ENCODE results near the gene PPHLN1.
"Not testable (repeated sequence)": the region's sequence is repeated elsewhere in the genome, so short reads cannot be mapped to it uniquely, and the experiment has no call there.

PPHLN1 gene

DNA sequence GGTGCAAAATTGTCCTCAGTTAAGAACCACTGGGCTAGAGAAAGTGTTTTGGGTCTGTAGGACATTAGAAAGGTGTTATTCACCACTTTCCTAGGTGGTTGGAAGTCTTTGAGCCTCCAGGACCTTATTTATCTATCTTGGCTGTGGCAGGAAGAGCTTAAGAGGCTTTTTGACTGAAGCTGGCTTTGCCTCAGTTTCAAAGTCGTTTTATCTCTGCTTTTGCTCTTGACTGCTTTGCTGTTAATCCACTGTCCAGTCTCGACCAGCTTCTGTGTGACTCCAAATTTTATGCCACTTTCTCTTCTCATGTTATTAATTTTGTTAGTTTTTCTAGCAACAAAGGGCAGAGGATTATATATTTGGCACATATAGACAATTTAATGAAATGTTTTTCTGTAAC, 60.3 kb downstream of the PPHLN1 start:
- ATAC-seq (ENCODE audit: insufficient read depth, low read depth) (no peak), DNase-seq (no peak)
- H3K36me3 ChIP-seq (ENCODE audit: insufficient read depth, low read length): peaks cover 49% of the 10 kb centered on the region; the same call in 1 of the 2 replicates
- no peak overlapping the region for H3K4me2 ChIP-seq (ENCODE audit: insufficient read depth, low read length)
- H3K9ac ChIP-seq (ENCODE audit: low read depth, low read length): no peak overlapping the region
- no peaks in the 10 kb centered on the region for H3K79me2 ChIP-seq (ENCODE audit: insufficient read depth, low read length)
- no peaks in the 10 kb centered on the region for H3K27me3 ChIP-seq (ENCODE audit: insufficient read depth, low read length, poor library complexity)
- no peak overlapping the region for H3K4me3 ChIP-seq (ENCODE audit: low read depth in 1 of 2, low read length in 2 of 2)
- H3K9me3 ChIP-seq (ENCODE audit: insufficient read depth, low read length, severe bottlenecking): no peaks in the 10 kb centered on the region
- TF ChIP-seq EZH2 (IDR thresholded peaks at IDR 0.05; ENCODE audit: borderline replicate concordance, low read depth, low read length, severe bottlenecking): no peak
- TF ChIP-seq, protein P1, sequence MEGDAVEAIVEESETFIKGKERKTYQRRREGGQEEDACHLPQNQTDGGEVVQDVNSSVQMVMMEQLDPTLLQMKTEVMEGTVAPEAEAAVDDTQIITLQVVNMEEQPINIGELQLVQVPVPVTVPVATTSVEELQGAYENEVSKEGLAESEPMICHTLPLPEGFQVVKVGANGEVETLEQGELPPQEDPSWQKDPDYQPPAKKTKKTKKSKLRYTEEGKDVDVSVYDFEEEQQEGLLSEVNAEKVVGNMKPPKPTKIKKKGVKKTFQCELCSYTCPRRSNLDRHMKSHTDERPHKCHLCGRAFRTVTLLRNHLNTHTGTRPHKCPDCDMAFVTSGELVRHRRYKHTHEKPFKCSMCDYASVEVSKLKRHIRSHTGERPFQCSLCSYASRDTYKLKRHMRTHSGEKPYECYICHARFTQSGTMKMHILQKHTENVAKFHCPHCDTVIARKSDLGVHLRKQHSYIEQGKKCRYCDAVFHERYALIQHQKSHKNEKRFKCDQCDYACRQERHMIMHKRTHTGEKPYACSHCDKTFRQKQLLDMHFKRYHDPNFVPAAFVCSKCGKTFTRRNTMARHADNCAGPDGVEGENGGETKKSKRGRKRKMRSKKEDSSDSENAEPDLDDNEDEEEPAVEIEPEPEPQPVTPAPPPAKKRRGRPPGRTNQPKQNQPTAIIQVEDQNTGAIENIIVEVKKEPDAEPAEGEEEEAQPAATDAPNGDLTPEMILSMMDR (IDR thresholded peaks at IDR 0.05; ENCODE audit: borderline replicate concordance, extremely low read depth, low read length, poor library complexity, severe bottlenecking): no peak
- no peaks in the 10 kb centered on the region for H3K4me1 ChIP-seq (ENCODE audit: insufficient read depth, low read length)
- no peak overlapping the region for H3K27ac ChIP-seq (ENCODE audit: low read length)
- H4K20me1 ChIP-seq (ENCODE audit: insufficient read depth, low read length): no peaks in the 10 kb centered on the region
- no peak overlapping the region for H2AFZ ChIP-seq (ENCODE audit: low read depth, low read length)

DNA sequence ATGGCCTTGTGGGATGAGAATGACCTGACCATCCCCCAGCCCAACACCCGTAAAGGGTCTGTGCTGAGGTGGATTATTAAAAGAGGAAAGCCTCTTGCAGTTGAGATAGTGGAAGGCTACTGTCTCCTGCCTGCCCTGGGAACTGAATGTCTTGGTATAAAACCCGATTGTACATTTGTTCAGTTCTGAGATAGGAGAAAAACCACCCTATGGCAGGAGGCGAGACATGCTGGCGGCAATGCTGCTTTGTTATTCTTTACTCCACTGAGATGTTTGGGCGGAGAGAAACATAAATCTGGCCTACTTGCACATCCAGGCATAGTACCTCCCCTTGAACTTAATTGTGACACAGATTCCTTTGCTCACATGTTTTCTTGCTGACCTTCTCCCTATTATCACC, 62.1 kb downstream of the PPHLN1 start:
- not testable (repeated sequence) for H3K79me2 ChIP-seq (ENCODE audit: insufficient read depth, low read length); H4K20me1 ChIP-seq (ENCODE audit: insufficient read depth, low read length); H3K4me1 ChIP-seq (ENCODE audit: insufficient read depth, low read length); H3K9me3 ChIP-seq (ENCODE audit: insufficient read depth, low read length, severe bottlenecking); H3K9ac ChIP-seq (ENCODE audit: low read depth, low read length); H3K4me3 ChIP-seq (ENCODE audit: low read depth in 1 of 2, low read length in 2 of 2); H3K27ac ChIP-seq (ENCODE audit: low read length); ATAC-seq (ENCODE audit: insufficient read depth, low read depth); DNase-seq; H2AFZ ChIP-seq (ENCODE audit: low read depth, low read length); H3K4me2 ChIP-seq (ENCODE audit: insufficient read depth, low read length); H3K27me3 ChIP-seq (ENCODE audit: insufficient read depth, low read length, poor library complexity)
- H3K36me3 ChIP-seq (ENCODE audit: insufficient read depth, low read length): peaks cover 49% of the 10 kb centered on the region; the same call in 1 of the 2 replicates

DNA sequence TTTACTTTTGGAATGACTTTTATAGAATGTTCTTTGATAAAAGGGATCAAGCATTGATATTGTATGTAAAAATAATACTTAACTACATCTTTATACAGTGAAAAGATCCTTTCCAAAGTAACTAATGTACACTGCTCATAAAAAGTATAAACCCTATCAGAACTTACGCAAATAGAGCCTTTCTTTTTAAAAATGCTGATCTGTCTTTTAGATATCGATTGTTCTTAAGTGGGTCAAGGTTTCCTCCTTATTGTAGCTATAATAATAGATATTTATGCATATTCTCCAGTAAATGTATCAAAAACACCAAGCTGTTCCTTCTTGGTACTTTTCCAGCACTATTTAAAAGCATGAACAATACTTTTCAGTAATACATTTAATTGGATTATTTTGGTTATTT, 68.5 kb downstream of the PPHLN1 start:
- TF ChIP-seq, protein P1 (IDR thresholded peaks at IDR 0.05; ENCODE audit: borderline replicate concordance, extremely low read depth, low read length, poor library complexity, severe bottlenecking): no peak
- TF ChIP-seq EZH2 (IDR thresholded peaks at IDR 0.05; ENCODE audit: borderline replicate concordance, low read depth, low read length, severe bottlenecking): no peak
- H3K4me2 ChIP-seq (ENCODE audit: insufficient read depth, low read length): no peak overlapping the region
- no peaks in the 10 kb centered on the region for H4K20me1 ChIP-seq (ENCODE audit: insufficient read depth, low read length)
- H3K79me2 ChIP-seq (ENCODE audit: insufficient read depth, low read length): no peaks in the 10 kb centered on the region
- no peak overlapping the region for H3K4me3 ChIP-seq (ENCODE audit: low read depth in 1 of 2, low read length in 2 of 2)
- no peak overlapping the region for H3K9ac ChIP-seq (ENCODE audit: low read depth, low read length)
- H2AFZ ChIP-seq (ENCODE audit: low read depth, low read length): no peak overlapping the region
- no peaks in the 10 kb centered on the region for H3K27me3 ChIP-seq (ENCODE audit: insufficient read depth, low read length, poor library complexity)
- no peak for ATAC-seq (ENCODE audit: insufficient read depth, low read depth)
- no peaks in the 10 kb centered on the region for H3K9me3 ChIP-seq (ENCODE audit: insufficient read depth, low read length, severe bottlenecking)
- no peak overlapping the region for H3K27ac ChIP-seq (ENCODE audit: low read length)
- peaks cover 41% of the 10 kb centered on the region; the same call in 1 of the 2 replicates for H3K36me3 ChIP-seq (ENCODE audit: insufficient read depth, low read length)
- DNase-seq: no peak
- H3K4me1 ChIP-seq (ENCODE audit: insufficient read depth, low read length): no peaks in the 10 kb centered on the region

DNA sequence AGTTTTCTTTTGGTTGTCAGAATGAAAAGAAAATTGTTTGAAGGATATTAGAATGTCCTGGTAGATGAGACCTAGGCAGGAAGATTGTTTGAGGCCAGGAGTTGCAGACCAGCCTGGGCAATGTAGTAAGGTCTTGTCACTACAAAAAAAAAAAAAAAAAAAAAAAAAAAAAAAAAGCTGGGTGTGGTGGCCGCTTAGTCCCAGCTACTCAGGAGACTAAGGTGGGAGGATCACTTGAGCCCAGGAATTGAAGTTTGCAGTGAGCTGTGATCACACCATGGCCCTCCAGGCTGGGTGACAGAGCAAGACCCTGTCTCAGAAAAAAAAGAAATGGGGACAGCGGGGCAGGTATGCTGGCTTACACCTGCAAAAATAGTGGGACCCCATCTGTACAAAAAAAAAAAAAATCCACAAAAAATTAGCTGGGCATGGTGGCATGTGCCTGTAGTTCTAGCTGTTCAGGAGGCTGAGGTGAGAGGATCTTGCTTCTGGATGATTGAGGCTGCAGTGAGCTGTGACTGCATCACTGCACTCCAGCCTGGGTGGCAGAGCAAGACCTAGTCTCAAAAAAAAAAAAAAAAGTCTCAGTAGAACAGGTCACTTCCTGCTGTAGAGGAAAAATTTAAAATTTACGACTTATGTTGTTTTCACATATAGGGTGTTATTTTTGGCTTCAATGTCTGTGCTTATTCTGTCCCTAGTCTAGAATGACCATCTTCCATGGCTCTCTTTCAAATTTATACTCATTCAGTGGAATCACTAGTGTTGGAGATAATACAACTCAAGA, 70.7 kb downstream of the PPHLN1 start:
- DNase-seq (no peak), ATAC-seq (ENCODE audit: insufficient read depth, low read depth) (no peak; the same call in 2 of the 3 replicates)
- H3K4me2 ChIP-seq (ENCODE audit: insufficient read depth, low read length): no peak overlapping the region
- H2AFZ ChIP-seq (ENCODE audit: low read depth, low read length): no peak overlapping the region
- TF ChIP-seq, protein P1 (IDR thresholded peaks at IDR 0.05; ENCODE audit: borderline replicate concordance, extremely low read depth, low read length, poor library complexity, severe bottlenecking): no peak
- TF ChIP-seq EZH2 (IDR thresholded peaks at IDR 0.05; ENCODE audit: borderline replicate concordance, low read depth, low read length, severe bottlenecking): no peak
- no peak overlapping the region for H3K4me3 ChIP-seq (ENCODE audit: low read depth in 1 of 2, low read length in 2 of 2)
- no peak overlapping the region for H3K27ac ChIP-seq (ENCODE audit: low read length)
- no peaks in the 10 kb centered on the region for H3K27me3 ChIP-seq (ENCODE audit: insufficient read depth, low read length, poor library complexity)
- H3K9ac ChIP-seq (ENCODE audit: low read depth, low read length): no peak overlapping the region
- peaks cover 40% of the 10 kb centered on the region; the same call in 1 of the 2 replicates for H3K36me3 ChIP-seq (ENCODE audit: insufficient read depth, low read length)
- H4K20me1 ChIP-seq (ENCODE audit: insufficient read depth, low read length): no peaks in the 10 kb centered on the region
- H3K9me3 ChIP-seq (ENCODE audit: insufficient read depth, low read length, severe bottlenecking): no peaks in the 10 kb centered on the region
- no peaks in the 10 kb centered on the region for H3K4me1 ChIP-seq (ENCODE audit: insufficient read depth, low read length)
- H3K79me2 ChIP-seq (ENCODE audit: insufficient read depth, low read length): no peaks in the 10 kb centered on the region

Measured in DND-41 (cell line).